Spinal cord (tissue), 10 donors: Measurements from ENCODE around the gene CKAP2L. TPM values are rescaled to one million over a fixed set of nuclear protein-coding genes. Genes with fewer than 3 reads are reported as not detected.
"Not testable (repeated sequence)": the region's sequence is repeated elsewhere in the genome, so short reads cannot be mapped to it uniquely, and the experiment has no call there.

Experiments
- DNase-seq, 6 donors: peaks; one replicate each; pipeline versions ENCODE4 v3.0.0 to v3.0.0-alpha.2; 2013 to 2015; ENCODE audit warnings: low spot score in 6 of 6, low read depth in 4 of 6
- H3K27ac ChIP-seq: one replicate; pipeline ENCODE4 v1.5.1; 2013; ENCODE audit warnings: low read depth, low read length, control low read depth
- H3K27me3 ChIP-seq: one replicate; pipeline ENCODE4 v1.6.1; 2013; ENCODE audit warnings: low read length; ENCODE audit not compliant: control insufficient read depth, insufficient read depth
- H3K36me3 ChIP-seq: one replicate; pipeline ENCODE4 v1.6.1; 2013; ENCODE audit warnings: low read length; ENCODE audit not compliant: control insufficient read depth, insufficient read depth
- H3K4me1 ChIP-seq: one replicate; pipeline ENCODE4 v1.6.1; 2013; ENCODE audit warnings: low read length; ENCODE audit not compliant: control insufficient read depth, insufficient read depth
- H3K4me3 ChIP-seq: one replicate; pipeline ENCODE4 v1.5.1; 2013; ENCODE audit warnings: low read depth, low read length, control low read depth
- H3K9me3 ChIP-seq: one replicate; pipeline ENCODE4 v1.6.1; 2013; ENCODE audit warnings: low read length; ENCODE audit not compliant: control insufficient read depth, insufficient read depth
- WGBS: methylation state at CpG from one replicate; pipeline ENCODE4 v1.1.5; 2013; ENCODE audit warnings: missing lambda C conversion rate; ENCODE audit not compliant: insufficient coverage; 5-methylcytosine and 5-hydroxymethylcytosine counted together
- polyA plus RNA-seq, 2 donors: library from polyadenylated mRNA; unstranded; fragments of 120-200 nt; gene quantifications; one replicate each; pipeline ENCODE4 v1.2.1, GENCODE V29; 2013; ENCODE audit not compliant: insufficient read length in 2 of 2
- total RNA-seq, 2 donors: library from RNA; depleted of rRNA in 1 of 2; stranded (reverse); fragments of 120-200 nt in 1 of 2; fragments of >200 nt in 1 of 2; gene quantifications; one replicate each; pipeline versions ENCODE4 v1.2.3 to v1.2.4, GENCODE V29; 2013 to 2014
- donor health status: healthy.

Gene CKAP2L
- total and polyA plus RNA-seq, 4 donors: 6.0 to 8.6 (median 7.4) TPM

GRCh38 chr2:112713585-112713925, 50.9 kb downstream of the CKAP2L start:
- no peak overlapping the region for H3K27ac ChIP-seq
- H3K4me1 ChIP-seq: peaks cover 9% of the 10 kb centered on the region
- H3K9me3 ChIP-seq: no peaks in the 10 kb centered on the region
- no peak for DNase-seq
- no peaks in the 10 kb centered on the region for H3K27me3 ChIP-seq
- WGBS: 74% methylated on average over 7 of the region's 7 CpGs
- H3K4me3 ChIP-seq: no peak overlapping the region
- no peaks in the 10 kb centered on the region for H3K36me3 ChIP-seq

- Histone ChIP-seq H3K9me3 (no peaks in the 10 kb centered on the region), H3K4me1 (peaks cover 9% of the 10 kb centered on the region), H3K27me3 (no peaks in the 10 kb centered on the region), H3K27ac (no peak overlapping the region), H3K36me3 (no peaks in the 10 kb centered on the region), H3K4me3 (no peak overlapping the region)
- no peak for DNase-seq
- WGBS: 71% methylated on average over 10 of the region's 17 CpGs
These were observed 51.4 kb downstream of the CKAP2L start for GRCh38 chr2:112712903-112713584.

- peaks cover 9% of the 10 kb centered on the region for H3K4me1 ChIP-seq
- no peak overlapping the region for H3K4me3 ChIP-seq
- H3K27ac ChIP-seq: no peak overlapping the region
- no peaks in the 10 kb centered on the region for H3K9me3 ChIP-seq
- 81% methylated on average over 2 of the region's 3 CpGs for WGBS
- H3K27me3 ChIP-seq: no peaks in the 10 kb centered on the region
- H3K36me3 ChIP-seq: no peaks in the 10 kb centered on the region
- no peak for DNase-seq
These were observed 51.9 kb downstream of the CKAP2L start for GRCh38 chr2:112712465-112712864.

GRCh38 chr2:112710956-112711750, 53.3 kb downstream of the CKAP2L start:
- H3K9me3 ChIP-seq: no peaks in the 10 kb centered on the region
- no peak overlapping the region for H3K4me3 ChIP-seq
- H3K27ac ChIP-seq: no peak overlapping the region
- no peaks in the 10 kb centered on the region for H3K27me3 ChIP-seq
- H3K4me1 ChIP-seq: peaks cover 9% of the 10 kb centered on the region
- 84% methylated on average over 6 of the region's 9 CpGs for WGBS
- no peaks in the 10 kb centered on the region for H3K36me3 ChIP-seq
- no peak for DNase-seq

- DNase-seq: no peak
- H3K27ac ChIP-seq: no peak overlapping the region
- no peaks in the 10 kb centered on the region for H3K9me3 ChIP-seq
These were observed 54.7 kb downstream of the CKAP2L start for GRCh38 chr2:112709703-112710102.

GRCh38 chr2:112708968-112709367, 55.4 kb downstream of the CKAP2L start:
- H3K27me3 ChIP-seq: no peaks in the 10 kb centered on the region
- DNase-seq: no peak
- no peaks in the 10 kb centered on the region for H3K9me3 ChIP-seq
- H3K4me3 ChIP-seq: no peak overlapping the region
- WGBS: 26% methylated on average over 6 of the region's 10 CpGs
- no peak overlapping the region for H3K27ac ChIP-seq
- H3K36me3 ChIP-seq: no peaks in the 10 kb centered on the region
- peaks cover 9% of the 10 kb centered on the region for H3K4me1 ChIP-seq

More at GRCh38 chr2:112709703-112710102, 54.7 kb downstream of the CKAP2L start:
- no peak overlapping the region for H3K4me3 ChIP-seq
- H3K27me3 ChIP-seq: no peaks in the 10 kb centered on the region
- peaks cover 9% of the 10 kb centered on the region for H3K4me1 ChIP-seq
- no peaks in the 10 kb centered on the region for H3K36me3 ChIP-seq
- 71% methylated on average over 1 of the region's 6 CpGs for WGBS

GRCh38 chr2:112706947-112707346, 57.5 kb downstream of the CKAP2L start:
- no CpG with 5 or more reads among the region's 9 CpGs for WGBS

GRCh38 chr2:112706170-112706664, 58.2 kb downstream of the CKAP2L start:
- 77% methylated on average over 3 of the region's 5 CpGs for WGBS

More at GRCh38 chr2:112706947-112707346, 57.5 kb downstream of the CKAP2L start:
- H3K36me3 ChIP-seq, H3K4me3 ChIP-seq, DNase-seq, H3K27me3 ChIP-seq, H3K9me3 ChIP-seq, H3K4me1 ChIP-seq, H3K27ac ChIP-seq: not testable (repeated sequence)

GRCh38 chr2:112705575-112705974, 58.8 kb downstream of the CKAP2L start:
- no peak for DNase-seq
- WGBS: 96% methylated on average over 4 of the region's 4 CpGs
- Histone ChIP-seq H3K27me3 (no peaks in the 10 kb centered on the region), H3K4me1 (peaks cover 11% of the 10 kb centered on the region), H3K4me3 (no peak overlapping the region), H3K27ac (no peak overlapping the region), H3K36me3 (no peaks in the 10 kb centered on the region), H3K9me3 (no peaks in the 10 kb centered on the region)

More at GRCh38 chr2:112706170-112706664, 58.2 kb downstream of the CKAP2L start:
- DNase-seq: no peak
- Histone ChIP-seq H3K4me3 (no peak overlapping the region), H3K27ac (no peak overlapping the region), H3K4me1 (peaks cover 9% of the 10 kb centered on the region), H3K27me3 (no peaks in the 10 kb centered on the region), H3K36me3 (no peaks in the 10 kb centered on the region), H3K9me3 (no peaks in the 10 kb centered on the region)
